HL-60 (cell line): Measurements from ENCODE around the gene CEP63.
"Not testable (repeated sequence)": the region's sequence is repeated elsewhere in the genome, so short reads cannot be mapped to it uniquely, and the experiment has no call there.

Experiments
- GABPA ChIP-seq: IDR thresholded peaks from 2 replicates; pipeline ENCODE4 v1.6.1; 2012; ENCODE audit warnings: low read depth
- SPI1 ChIP-seq: IDR thresholded peaks from 2 replicates; pipeline ENCODE4 v1.6.1; 2012; ENCODE audit warnings: low read depth, mild to moderate bottlenecking, borderline replicate concordance
- TF ChIP-seq, protein P1 (sequence below): IDR thresholded peaks from one replicate; pipeline ENCODE4 v1.5.1; 2011; ENCODE audit warnings: low read length, control low read depth, inconsistent platforms; ENCODE audit not compliant: insufficient read depth
- TF ChIP-seq, protein P2 (sequence below): IDR thresholded peaks from 2 replicates; pipeline ENCODE4 v1.6.1; 2012; ENCODE audit warnings: low read depth; ENCODE audit not compliant: insufficient replicate concordance

DNA sequence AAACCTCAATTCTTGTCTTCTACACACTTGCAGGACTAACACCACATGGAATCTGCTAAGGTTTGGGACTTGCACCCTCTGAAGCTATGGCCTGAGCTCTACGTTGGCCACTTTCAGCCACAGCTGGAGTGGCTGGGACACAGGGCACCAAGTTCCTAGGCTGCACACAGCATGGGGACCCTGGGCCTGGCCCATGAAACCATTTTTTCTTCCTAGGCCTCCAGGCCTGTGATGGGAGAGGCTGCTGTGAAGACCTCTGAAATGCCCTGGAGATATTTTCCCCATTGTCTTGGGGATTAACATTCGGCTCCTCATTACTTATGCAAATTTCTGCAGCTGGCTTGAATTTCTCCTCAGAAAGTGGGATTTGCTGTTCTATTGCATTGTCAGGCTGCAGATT, 84.0 kb downstream of the CEP63 start:
- TF ChIP-seq, protein P1, sequence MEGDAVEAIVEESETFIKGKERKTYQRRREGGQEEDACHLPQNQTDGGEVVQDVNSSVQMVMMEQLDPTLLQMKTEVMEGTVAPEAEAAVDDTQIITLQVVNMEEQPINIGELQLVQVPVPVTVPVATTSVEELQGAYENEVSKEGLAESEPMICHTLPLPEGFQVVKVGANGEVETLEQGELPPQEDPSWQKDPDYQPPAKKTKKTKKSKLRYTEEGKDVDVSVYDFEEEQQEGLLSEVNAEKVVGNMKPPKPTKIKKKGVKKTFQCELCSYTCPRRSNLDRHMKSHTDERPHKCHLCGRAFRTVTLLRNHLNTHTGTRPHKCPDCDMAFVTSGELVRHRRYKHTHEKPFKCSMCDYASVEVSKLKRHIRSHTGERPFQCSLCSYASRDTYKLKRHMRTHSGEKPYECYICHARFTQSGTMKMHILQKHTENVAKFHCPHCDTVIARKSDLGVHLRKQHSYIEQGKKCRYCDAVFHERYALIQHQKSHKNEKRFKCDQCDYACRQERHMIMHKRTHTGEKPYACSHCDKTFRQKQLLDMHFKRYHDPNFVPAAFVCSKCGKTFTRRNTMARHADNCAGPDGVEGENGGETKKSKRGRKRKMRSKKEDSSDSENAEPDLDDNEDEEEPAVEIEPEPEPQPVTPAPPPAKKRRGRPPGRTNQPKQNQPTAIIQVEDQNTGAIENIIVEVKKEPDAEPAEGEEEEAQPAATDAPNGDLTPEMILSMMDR, result not testable (repeated sequence)
- TF ChIP-seq, protein P2, sequence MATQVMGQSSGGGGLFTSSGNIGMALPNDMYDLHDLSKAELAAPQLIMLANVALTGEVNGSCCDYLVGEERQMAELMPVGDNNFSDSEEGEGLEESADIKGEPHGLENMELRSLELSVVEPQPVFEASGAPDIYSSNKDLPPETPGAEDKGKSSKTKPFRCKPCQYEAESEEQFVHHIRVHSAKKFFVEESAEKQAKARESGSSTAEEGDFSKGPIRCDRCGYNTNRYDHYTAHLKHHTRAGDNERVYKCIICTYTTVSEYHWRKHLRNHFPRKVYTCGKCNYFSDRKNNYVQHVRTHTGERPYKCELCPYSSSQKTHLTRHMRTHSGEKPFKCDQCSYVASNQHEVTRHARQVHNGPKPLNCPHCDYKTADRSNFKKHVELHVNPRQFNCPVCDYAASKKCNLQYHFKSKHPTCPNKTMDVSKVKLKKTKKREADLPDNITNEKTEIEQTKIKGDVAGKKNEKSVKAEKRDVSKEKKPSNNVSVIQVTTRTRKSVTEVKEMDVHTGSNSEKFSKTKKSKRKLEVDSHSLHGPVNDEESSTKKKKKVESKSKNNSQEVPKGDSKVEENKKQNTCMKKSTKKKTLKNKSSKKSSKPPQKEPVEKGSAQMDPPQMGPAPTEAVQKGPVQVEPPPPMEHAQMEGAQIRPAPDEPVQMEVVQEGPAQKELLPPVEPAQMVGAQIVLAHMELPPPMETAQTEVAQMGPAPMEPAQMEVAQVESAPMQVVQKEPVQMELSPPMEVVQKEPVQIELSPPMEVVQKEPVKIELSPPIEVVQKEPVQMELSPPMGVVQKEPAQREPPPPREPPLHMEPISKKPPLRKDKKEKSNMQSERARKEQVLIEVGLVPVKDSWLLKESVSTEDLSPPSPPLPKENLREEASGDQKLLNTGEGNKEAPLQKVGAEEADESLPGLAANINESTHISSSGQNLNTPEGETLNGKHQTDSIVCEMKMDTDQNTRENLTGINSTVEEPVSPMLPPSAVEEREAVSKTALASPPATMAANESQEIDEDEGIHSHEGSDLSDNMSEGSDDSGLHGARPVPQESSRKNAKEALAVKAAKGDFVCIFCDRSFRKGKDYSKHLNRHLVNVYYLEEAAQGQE, result not testable (repeated sequence)
- TF ChIP-seq GABPA, SPI1: not testable (repeated sequence)
